G401 (cell line): ENCODE measurements around the gene CENPK. TPM values are rescaled to one million over a fixed set of nuclear protein-coding genes. Genes with fewer than 3 reads are reported as not detected.
"Not testable (repeated sequence)": the region's sequence is repeated elsewhere in the genome, so short reads cannot be mapped to it uniquely, and the experiment has no call there.

Source experiments
- DNase-seq: peaks from one replicate; pipeline ENCODE4 v3.0.0-alpha.2; 2015; ENCODE audit warnings: low spot score
- in situ Hi-C: cut with HindIII; loops from 2 replicates; pipeline ENCODE4 v1.10.0; 2016; ENCODE audit warnings: low sequenced_read_pairs, mixed read lengths
- total RNA-seq: library from RNA; depleted of rRNA; stranded (reverse); fragments of >200 nt; shearing (Covaris generic); gene quantifications from 2 replicates; pipeline ENCODE4 v1.2.3, GENCODE V29; 2014

CENPK gene
- total RNA-seq, 1 experiment from 2014 or later = 65.1 TPM

DNA sequence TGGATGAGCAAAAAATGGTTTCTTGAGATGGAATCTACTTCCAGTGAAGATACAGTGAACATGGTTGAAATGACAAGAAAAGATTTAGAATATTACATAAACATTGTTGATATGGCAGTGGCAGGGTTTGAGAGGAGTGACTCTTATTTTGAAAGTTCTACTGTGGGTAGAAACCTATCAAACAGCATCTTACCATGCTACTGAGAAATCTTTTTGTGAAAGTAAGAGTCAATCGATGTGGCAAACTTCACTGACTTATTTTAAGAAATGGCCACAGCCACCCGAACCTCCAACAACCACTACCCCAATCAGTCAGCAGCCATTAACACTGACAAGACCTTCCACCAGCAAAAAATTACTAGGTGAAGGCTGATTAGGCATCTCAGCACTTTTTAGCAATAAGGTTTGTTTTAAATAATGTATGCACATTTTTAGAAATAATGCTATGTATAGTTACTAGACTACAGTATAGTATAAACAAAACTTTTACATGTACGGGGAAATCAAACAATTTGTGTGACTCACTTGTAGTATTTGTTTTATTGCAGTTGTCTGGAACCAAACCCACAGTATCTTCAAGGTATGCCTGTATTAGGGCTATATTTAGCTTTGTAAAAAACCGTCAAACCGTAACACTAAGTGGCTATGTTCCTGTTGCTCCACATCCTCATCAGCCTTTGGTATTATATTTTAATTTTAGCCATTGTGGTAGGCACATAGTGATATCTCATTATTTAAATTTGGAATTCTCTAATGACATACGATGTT is 50.6 kb downstream of the CENPK start:
- DNase-seq = no peak
- in situ Hi-C loops = no loop called here

- no peak for DNase-seq
- in situ Hi-C loops = no loop called here
Measured at GRCh38 chr5:65508978-65509377, 54.0 kb downstream of the CENPK start.

DNA sequence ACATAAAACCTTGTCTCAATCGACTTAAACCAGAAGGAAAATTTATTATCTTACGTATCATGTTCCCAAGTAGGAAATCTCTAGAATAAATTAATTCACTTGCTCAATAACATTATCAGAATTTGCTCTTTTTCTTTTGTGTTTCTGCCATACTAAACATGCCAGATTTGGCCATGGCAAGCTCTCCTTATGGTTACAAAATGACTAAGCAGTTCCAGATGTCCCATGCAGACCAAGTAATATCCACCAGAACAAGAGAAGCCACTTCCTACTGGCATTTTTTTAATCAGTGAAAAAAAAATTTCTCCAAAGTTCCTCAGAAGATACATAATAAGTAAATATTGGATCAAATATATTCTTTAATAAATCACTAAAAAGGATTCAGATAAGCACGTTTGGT is 56.0 kb downstream of the CENPK start:
- in situ Hi-C loops = no loop called here
- no peak for DNase-seq

- in situ Hi-C loops = no loop called here
- DNase-seq = no peak
Measured at GRCh38 chr5:65489119-65489518, 73.8 kb downstream of the CENPK start.

GRCh38 chr5:65488038-65488687 is 74.8 kb downstream of the CENPK start:
- in situ Hi-C loops, DNase-seq: not testable (repeated sequence)

- in situ Hi-C loops, DNase-seq: not testable (repeated sequence)
Measured at GRCh38 chr5:65486803-65487202, 76.2 kb downstream of the CENPK start.

- in situ Hi-C loops = no loop called here
- no peak for DNase-seq
Measured at GRCh38 chr5:65485405-65485804, 77.6 kb downstream of the CENPK start.

GRCh38 chr5:65483546-65484346 is 79.2 kb downstream of the CENPK start:
- peak; percentile 39 for DNase-seq
- in situ Hi-C loops = no loop called here

DNA sequence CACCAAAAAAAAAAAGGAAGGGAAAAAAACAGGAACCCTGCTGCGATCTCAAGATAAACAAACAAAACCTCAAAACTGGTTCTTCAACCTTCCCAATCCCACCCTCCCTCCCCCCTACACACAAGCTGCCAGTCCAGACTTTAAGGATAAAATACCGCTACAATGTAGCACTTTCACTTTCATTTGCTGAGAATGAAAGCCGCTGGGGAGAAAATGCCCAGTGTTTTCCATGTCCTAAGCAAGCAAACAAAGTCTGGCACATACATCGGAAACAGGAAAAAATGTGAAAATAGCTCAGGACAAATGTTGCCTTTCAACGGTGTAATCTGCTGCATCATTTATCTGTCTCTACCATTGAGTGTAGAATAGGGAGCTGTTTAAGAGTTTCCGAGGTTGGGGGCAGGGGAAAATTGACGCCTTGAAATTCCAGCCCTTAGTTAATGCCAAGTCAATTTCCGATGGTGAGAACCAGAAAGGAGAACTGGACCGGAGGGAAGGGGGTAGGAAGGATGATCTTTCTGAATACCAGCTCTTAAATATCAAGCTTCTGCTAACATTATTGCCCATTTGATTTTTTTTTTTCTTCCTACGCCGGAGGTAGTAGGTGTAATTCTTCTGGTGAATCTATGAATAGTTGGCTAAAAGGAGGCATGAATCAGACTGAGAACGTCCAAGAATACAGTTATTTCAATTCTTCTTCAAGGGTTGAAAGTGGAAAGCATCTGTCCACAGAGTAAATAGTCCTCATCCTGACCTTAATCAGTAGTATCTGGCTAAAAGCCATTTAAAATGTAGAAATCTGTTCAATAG is 80.0 kb downstream of the CENPK start:
- DNase-seq = peak; percentile 24
- in situ Hi-C loops = no loop called here

DNA sequence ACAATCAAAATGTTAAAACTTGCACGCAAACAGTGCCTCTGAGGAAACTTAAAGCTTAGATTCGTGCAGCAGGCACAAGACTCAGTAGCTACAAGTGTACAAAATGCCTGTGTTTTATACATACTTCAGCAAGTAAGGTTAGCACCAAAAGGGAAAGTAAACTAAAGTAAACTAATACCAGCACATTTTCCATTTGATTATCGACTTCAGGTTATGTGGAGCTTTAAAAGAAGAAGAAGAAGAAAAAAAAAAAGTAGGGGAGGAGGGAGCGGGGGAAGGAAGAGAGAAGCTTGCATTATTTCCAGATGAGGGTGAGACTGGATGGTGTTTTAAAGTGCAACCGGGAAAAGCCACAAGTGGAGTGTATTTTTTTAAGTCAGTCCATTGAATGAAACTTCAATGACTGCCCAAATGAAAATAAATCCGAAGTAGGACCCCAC is 80.7 kb downstream of the CENPK start:
- in situ Hi-C loops = no loop called here
- DNase-seq = peak; percentile 15

DNA sequence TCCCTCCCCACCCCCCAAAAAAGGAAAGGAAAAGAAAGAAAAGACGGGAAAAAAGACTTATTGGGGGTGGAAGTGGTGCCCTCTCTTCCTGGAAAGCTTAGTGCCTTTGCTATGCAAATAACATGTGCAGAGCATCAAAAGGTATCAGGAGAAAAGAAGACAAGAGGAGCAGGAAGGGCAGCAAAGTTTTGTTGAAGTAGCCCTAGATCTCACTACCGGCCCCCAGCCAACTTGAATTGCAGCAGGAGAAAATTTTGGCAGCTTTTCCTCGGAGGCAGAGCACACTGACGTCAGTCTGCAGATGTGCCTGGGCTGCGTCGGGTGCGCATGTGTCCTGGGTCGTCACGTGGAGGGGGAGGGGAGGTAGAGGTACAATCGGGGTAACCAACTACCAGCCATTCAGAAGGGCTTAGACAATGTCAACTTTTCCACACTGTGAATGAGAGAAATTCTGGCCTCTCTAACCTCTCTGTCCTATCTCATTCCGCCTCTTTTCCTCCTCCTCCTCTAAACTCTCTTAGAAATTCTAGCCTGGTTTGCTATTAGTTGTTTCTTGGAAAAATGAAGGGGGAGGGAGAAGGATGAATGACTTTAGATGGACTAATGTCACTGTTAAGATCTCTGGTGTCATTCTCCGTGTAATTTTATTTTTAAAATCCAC is 81.2 kb downstream of the CENPK start, which contains the start of gene ADAMTS6:
Gene ADAMTS6 (minus strand): TSS at position 286 of the 661 bp plus-strand sequence. CDS start 8,247 bp downstream, outside the sequence.
- DNase-seq = peak; percentile 47
- in situ Hi-C loops = no loop called here

GRCh38 chr5:65481171-65481581 is 81.8 kb downstream of the CENPK start:
- in situ Hi-C loops = no loop called here
- DNase-seq = no peak

DNA sequence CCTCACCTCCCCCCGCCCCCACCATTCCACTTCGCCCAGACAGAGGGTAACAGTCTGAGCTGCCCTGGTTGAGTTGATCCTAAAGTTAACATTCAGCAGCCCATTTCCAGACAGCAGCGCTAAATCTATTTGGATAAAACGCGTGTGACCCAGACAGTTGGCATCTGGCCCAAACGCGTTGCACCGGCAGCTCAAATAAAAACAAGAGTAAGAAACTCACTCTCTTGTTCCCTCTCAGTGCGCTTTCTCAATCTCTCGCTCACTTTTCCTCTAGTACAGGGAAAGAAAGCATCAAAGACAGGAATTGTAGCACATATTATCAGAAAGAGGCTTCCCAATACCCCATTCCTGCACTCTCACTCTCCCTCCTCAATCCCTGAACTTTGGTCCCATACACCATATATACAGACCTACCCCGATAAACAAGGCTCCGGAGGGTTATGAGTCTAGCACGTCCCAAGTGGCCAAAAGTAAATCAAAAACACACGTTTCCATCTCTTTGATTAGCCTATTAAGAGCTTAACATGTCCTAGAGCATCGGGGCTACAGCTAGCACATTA is 82.6 kb downstream of the CENPK start:
- in situ Hi-C loops = no loop called here
- peak; percentile 22 for DNase-seq

GRCh38 chr5:65479527-65479926 is 83.4 kb downstream of the CENPK start:
- in situ Hi-C loops = no loop called here
- DNase-seq = no peak

- in situ Hi-C loops = no loop called here
- DNase-seq = no peak
Measured at GRCh38 chr5:65478336-65478735, 84.6 kb downstream of the CENPK start.

DNA sequence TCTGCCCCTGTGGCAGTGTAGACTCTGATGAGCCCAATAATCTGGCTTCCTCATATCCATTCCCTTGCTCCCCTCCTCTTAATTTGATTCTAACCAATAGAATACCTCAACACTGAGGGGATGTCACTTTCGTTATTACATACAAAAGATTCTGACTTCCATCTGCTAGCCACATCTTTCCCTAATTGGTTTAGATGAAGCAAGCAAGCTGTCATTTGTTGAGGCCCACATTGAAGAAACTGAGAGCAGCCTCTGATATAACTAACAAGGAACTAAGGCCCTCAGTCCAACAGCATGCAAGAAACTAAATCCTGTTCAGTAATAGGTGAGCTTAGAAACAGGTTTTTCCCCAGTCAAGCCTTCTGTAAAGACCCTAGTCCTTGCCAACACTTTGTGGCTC is 87.1 kb downstream of the CENPK start:
- in situ Hi-C loops = no loop called here
- DNase-seq = no peak

DNA sequence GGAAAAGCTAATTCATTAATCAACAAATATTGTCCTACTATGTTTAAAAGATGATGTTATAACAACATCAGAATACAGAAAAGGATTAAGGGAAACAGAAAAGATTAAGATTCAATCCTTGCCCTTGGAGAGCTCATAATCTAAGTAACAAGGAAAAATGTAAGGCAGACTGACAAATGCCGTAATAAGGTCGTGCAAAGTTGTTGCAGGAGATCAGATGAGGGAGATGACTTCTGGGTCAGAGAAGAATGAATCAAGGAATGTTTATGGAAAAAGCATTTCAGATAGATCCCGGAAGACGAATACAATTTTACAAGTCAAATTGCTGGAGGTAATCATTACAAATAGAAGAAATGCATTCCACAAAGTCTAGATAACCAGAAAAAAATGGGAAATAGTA is 87.6 kb downstream of the CENPK start:
- DNase-seq = no peak
- in situ Hi-C loops = no loop called here

DNA sequence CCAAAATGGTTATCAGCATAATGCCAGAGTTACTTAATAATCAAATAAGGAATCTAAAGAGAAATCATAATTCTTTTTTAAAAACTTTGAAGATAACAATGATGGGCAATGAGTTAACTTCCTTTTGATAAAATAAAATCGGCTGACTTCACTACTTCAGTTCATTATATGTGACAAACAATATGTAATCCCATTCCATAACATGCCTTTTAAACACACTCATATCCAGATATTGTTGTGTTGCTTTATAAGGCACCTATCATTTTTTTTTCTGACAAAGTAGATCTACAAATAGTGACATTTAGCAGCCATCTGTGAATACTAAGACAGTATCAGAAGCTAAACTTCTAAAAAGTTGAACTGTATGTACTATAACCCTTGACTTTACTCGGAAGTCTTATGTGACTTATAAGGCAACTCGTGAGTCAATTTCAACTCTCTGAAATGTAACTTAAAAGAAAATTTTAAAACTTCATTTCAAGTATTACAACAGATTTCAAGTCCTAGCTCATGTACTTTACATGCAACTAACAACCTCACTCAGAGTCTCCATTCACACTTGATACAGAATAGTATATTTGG is 88.7 kb downstream of the CENPK start:
- in situ Hi-C loops = no loop called here
- no peak for DNase-seq
